Left ventricle myocardium superior (tissue), 1 donor: Measurements from ENCODE around the gene LAS1L. TPM values are rescaled to one million over a fixed set of nuclear protein-coding genes. Genes with fewer than 3 reads are reported as not detected.
A peak's percentile ranks its signal among the peaks of the same experiment; 100 is the strongest.
"Not testable (repeated sequence)": the region's sequence is repeated elsewhere in the genome, so short reads cannot be mapped to it uniquely, and the experiment has no call there.

ENCODE experiments used
- ATAC-seq: fragments of 200-7000 bp; cut with Tn5 transposase; one replicate; pipeline ENCODE4 v1.9.1; 2020; ENCODE audit warnings: mild to moderate bottlenecking, moderate library complexity
- DNase-seq: peaks from one replicate; pipeline ENCODE4 v3.0.0-alpha.2; 2020
- intact Hi-C: fragments of 100-400 bp; cut with micrococcal nuclease; formaldehyde crosslinking; loops from one replicate; pipeline ENCODE4 v1.11.0; 2022
- total RNA-seq: library from RNA; stranded (reverse); fragmentation: NEBNext Ultra II Directional; extraction: Animal tissue kit (Norgen Biotek cat#: 25700); gene quantifications from one replicate; pipeline ENCODE4 v1.2.1, GENCODE V29; 2021
- donor health status: DM: no; HTN: yes; CAD: no; lungs with severe emphysema.

LAS1L gene
- total RNA-seq, 1 donor from 2014 or later: 16.5 TPM

- ATAC-seq: no peak
- intact Hi-C loops: no loop called here
These were observed 11.7 kb downstream of the LAS1L start for GRCh38 chrX:65522739-65523372.

GRCh38 chrX:65519530-65519929, 15.1 kb downstream of the LAS1L start:
- intact Hi-C loops, DNase-seq, ATAC-seq: not testable (repeated sequence)

More at GRCh38 chrX:65522739-65523372, 11.7 kb downstream of the LAS1L start:
- no peak for DNase-seq

- DNase-seq, intact Hi-C loops: not testable (repeated sequence)
- ATAC-seq: peak; percentile 22
These were observed 15.6 kb downstream of the LAS1L start for GRCh38 chrX:65518980-65519379.

DNA sequence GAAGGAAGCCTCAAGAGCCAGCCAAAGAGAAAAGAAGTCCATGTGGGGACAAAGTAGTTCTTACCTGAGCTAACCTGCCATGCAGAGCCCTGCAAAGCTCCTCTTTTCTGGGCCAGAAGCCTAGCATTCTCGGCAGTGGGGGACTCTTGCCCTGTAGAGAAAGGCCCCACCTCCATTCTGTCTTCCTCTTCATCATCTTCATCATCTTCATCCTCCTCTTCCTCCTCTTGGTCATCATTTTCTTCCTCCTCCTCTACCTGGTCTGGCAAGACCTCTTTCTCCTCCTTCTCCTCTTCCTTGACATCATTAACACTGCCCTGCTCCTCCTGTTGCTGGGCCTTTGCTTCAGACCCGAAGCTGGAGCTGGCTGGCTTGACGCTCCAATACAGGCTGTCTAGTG, 16.7 kb downstream of the LAS1L start:
- ATAC-seq (no peak), DNase-seq (no peak)
- intact Hi-C loops: no loop called here

- intact Hi-C loops: no loop called here
- DNase-seq: no peak
- no peak for ATAC-seq
These were observed 17.8 kb downstream of the LAS1L start for GRCh38 chrX:65516756-65517155.

- ATAC-seq (no peak), DNase-seq (no peak)
- intact Hi-C loops: no loop called here
These were observed 21.0 kb downstream of the LAS1L start for GRCh38 chrX:65513610-65514009.

- intact Hi-C loops: no loop called here
- no peak for ATAC-seq
These were observed 25.2 kb downstream of the LAS1L start for GRCh38 chrX:65509400-65509799.

DNA sequence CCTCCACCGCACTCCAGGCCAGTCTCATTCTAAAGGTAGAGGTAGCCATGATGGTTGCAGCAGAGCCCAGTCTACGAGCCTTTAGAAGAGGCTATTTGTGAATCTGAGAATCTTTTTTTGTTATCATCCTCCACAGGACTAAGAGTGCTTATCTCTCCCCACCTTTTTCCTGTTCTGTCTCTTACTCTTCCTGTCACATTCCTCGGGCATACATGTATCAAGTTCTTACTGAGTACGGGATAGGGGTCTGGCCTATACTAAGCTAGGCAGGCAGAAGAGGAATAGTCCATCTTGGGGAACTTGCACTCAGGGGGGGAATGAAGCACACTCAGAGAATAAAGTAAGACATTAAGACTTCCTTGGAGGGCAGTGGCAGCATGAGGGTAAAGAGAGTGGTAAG, 25.7 kb downstream of the LAS1L start:
- ATAC-seq (no peak), DNase-seq (no peak)
- intact Hi-C loops: no loop called here

More at GRCh38 chrX:65509400-65509799, 25.2 kb downstream of the LAS1L start:
- DNase-seq: no peak

- no peak for ATAC-seq
These were observed 32.0 kb downstream of the LAS1L start for GRCh38 chrX:65502618-65503017.

DNA sequence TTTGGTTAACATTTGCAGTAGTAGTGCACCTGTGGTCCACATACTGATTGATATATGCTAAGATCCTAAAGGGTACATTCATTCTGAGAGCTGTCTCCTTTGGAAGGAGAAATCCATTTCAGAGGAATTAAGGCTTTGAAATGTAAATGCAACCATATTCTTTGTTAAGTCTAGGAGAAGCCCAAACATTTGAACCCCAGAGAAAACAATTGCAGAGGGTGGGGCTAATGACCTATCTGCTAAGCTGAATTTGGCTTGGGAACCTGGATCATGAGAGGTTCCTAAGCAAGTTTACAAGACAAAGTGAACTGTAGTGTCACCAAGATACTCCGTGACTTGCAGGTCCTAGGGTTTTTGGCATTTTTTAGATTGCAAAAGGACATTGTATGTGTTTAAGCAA, 41.2 kb downstream of the LAS1L start:
- ATAC-seq: no peak
- no peak for DNase-seq
- intact Hi-C loops: no loop called here

More at GRCh38 chrX:65502618-65503017, 32.0 kb downstream of the LAS1L start:
- no peak for DNase-seq
- intact Hi-C loops: no loop called here

DNA sequence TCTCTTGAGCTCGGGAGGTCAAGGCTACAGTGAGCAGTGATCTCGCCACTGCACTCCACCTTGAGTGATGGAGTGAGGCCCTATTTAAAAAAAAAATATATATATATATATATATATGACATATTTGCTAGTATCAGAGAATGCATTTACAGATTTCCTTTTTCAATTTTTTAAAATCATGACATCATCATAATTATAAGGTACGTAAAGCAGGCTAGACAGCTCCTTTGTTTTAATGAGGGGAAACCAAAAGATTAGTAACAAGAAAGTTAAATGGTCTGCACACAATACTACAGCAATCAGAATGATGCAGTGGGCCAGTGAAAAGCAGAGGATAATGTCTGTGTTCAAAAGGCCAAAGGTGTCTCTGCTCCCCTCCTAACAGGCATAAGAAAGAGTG, 43.0 kb downstream of the LAS1L start:
- DNase-seq: no peak
- intact Hi-C loops: no loop called here
- ATAC-seq: no peak

- intact Hi-C loops: no loop called here
- no peak for ATAC-seq
- DNase-seq: no peak
These were observed 46.1 kb downstream of the LAS1L start for GRCh38 chrX:65488495-65488894.

- DNase-seq (no peak), ATAC-seq (no peak)
- intact Hi-C loops: no loop called here
These were observed 53.6 kb downstream of the LAS1L start for GRCh38 chrX:65480960-65481359.

DNA sequence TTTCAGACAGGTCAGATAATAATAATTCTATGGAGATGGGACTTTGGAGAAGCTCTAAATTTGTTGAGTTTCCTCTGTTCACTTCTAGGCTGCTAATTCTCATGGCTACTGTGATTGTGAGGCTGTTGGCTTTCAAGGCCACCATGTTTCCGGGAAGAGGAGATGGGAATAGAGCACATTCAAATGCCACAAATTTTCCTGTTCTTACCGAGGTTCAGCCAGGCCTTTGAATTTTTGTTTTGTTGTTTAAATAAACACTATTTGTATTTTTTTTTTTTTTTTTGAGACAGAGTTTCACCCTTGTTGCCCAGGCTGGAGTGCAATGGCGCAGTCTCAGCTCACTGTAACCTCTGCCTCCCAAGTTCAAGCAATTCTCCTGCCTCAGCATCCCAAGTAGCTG, 55.5 kb downstream of the LAS1L start:
- ATAC-seq, intact Hi-C loops, DNase-seq: not testable (repeated sequence)

GRCh38 chrX:65476564-65476963, 58.0 kb downstream of the LAS1L start:
- intact Hi-C loops: no loop called here
- no peak for ATAC-seq
- no peak for DNase-seq

DNA sequence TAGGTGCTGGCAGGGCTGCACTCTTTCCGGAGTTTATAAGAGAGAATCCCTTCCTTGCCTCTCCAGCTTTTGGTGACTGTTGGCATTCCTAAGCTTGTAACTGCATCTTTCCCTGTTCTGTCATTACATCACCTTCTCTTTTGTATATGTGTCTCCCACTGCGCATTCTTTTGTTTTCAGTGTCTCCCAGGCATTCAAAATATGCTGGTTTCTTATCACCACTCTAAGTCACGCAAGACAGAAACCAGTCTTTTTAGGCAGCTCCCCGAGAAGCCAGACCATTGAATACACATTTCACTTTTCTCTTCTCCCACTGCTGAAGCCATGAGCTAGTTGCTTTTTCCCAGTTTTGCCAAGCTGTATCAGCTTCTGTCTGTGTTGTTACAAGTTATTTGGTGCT, 71.0 kb downstream of the LAS1L start:
- no peak for ATAC-seq
- no peak for DNase-seq
- intact Hi-C loops: no loop called here

Other genes starting within 250 kb of the LAS1L start
- gene MSN, start 132.9 kb upstream of the LAS1L start, total RNA-seq: 91.2 TPM